Measurements from ENCODE around the gene PDZD2. TPM values are rescaled to one million over a fixed set of nuclear protein-coding genes. Genes with fewer than 3 reads are reported as not detected.

The PDZD2 gene
- total RNA-seq, 3 donors from 2014 or later (not counting 1 experiment from before 2014, with no cell fraction given): 0.50 to 1.3 (median 0.66) TPM

- no peaks in the 10 kb centered on the region for H3K4me1 ChIP-seq (ENCODE audit: control insufficient read depth, insufficient read depth, low read length)
- H3K4me3 ChIP-seq (ENCODE audit: low read length): no peak overlapping the region
- Mint-ChIP-seq H3K27me3 (ENCODE audit: low read depth in 2 of 2) (no peaks in the 10 kb centered on the region), H3K36me3 (no peaks in the 10 kb centered on the region), H3K4me3 (no peak overlapping the region), H3K9me3 (no peaks in the 10 kb centered on the region), H3K27ac (no peak overlapping the region), H3K4me1 (no peaks in the 10 kb centered on the region)
- intact Hi-C loops (cut with micrococcal nuclease): no loop called here
- no peak overlapping the region for H3K27ac ChIP-seq (ENCODE audit: low read length)
- DNase-seq (no peak), ATAC-seq (no peak)
- H3K9me3 ChIP-seq (ENCODE audit: control insufficient read depth, insufficient read depth, low read length): no peaks in the 10 kb centered on the region
- no peaks in the 10 kb centered on the region for H3K27me3 ChIP-seq (ENCODE audit: control insufficient read depth, insufficient read depth, low read length)
- TF ChIP-seq CTCF (IDR thresholded peaks at IDR 0.05): no peak
- H3K36me3 ChIP-seq (ENCODE audit: control insufficient read depth, insufficient read depth, low read length): no peaks in the 10 kb centered on the region
- WGBS (ENCODE audit: insufficient coverage): 91% methylated on average over 4 of the region's 5 CpGs
These were observed 429.0 kb downstream of the PDZD2 start for GRCh38 chr5:32067774-32068470.

GRCh38 chr5:32068561-32068960, 429.6 kb downstream of the PDZD2 start:
- Histone ChIP-seq H3K9me3 (ENCODE audit: control insufficient read depth, insufficient read depth, low read length) (no peaks in the 10 kb centered on the region), H3K36me3 (ENCODE audit: control insufficient read depth, insufficient read depth, low read length) (no peaks in the 10 kb centered on the region), H3K4me1 (ENCODE audit: control insufficient read depth, insufficient read depth, low read length) (no peaks in the 10 kb centered on the region), H3K4me3 (ENCODE audit: low read length) (no peak overlapping the region), H3K27me3 (ENCODE audit: control insufficient read depth, insufficient read depth, low read length) (no peaks in the 10 kb centered on the region), H3K27ac (ENCODE audit: low read length) (no peak overlapping the region)
- H3K4me3 Mint-ChIP-seq: no peak overlapping the region
- H3K27ac Mint-ChIP-seq: no peak overlapping the region
- no peaks in the 10 kb centered on the region for H3K4me1 Mint-ChIP-seq
- H3K36me3 Mint-ChIP-seq: no peaks in the 10 kb centered on the region
- H3K27me3 Mint-ChIP-seq (ENCODE audit: low read depth in 2 of 2): no peaks in the 10 kb centered on the region
- 62% methylated on average over 2 of the region's 2 CpGs for WGBS (ENCODE audit: insufficient coverage)
- no peaks in the 10 kb centered on the region for H3K9me3 Mint-ChIP-seq
- intact Hi-C loops (cut with micrococcal nuclease): no loop called here
- TF ChIP-seq CTCF (IDR thresholded peaks at IDR 0.05): no peak
- ATAC-seq (no peak), DNase-seq (no peak)

- H3K36me3 ChIP-seq (ENCODE audit: control insufficient read depth, insufficient read depth, low read length): no peaks in the 10 kb centered on the region
- ATAC-seq: no peak
- 97% methylated on average over 3 of the region's 3 CpGs for WGBS (ENCODE audit: insufficient coverage)
- no peaks in the 10 kb centered on the region for H3K9me3 Mint-ChIP-seq
- no peak overlapping the region for H3K4me3 ChIP-seq (ENCODE audit: low read length)
- no peak overlapping the region for H3K27ac ChIP-seq (ENCODE audit: low read length)
- H3K9me3 ChIP-seq (ENCODE audit: control insufficient read depth, insufficient read depth, low read length): no peaks in the 10 kb centered on the region
- no peak overlapping the region for H3K4me3 Mint-ChIP-seq
- no peaks in the 10 kb centered on the region for H3K27me3 ChIP-seq (ENCODE audit: control insufficient read depth, insufficient read depth, low read length)
- H3K27ac Mint-ChIP-seq: no peak overlapping the region
- no peaks in the 10 kb centered on the region for H3K36me3 Mint-ChIP-seq
- TF ChIP-seq CTCF (IDR thresholded peaks at IDR 0.05): no peak
- intact Hi-C loops (cut with micrococcal nuclease): no loop called here
- no peaks in the 10 kb centered on the region for H3K4me1 Mint-ChIP-seq
- H3K4me1 ChIP-seq (ENCODE audit: control insufficient read depth, insufficient read depth, low read length): no peaks in the 10 kb centered on the region
- DNase-seq: no peak
- no peaks in the 10 kb centered on the region for H3K27me3 Mint-ChIP-seq (ENCODE audit: low read depth in 2 of 2)
These were observed 430.5 kb downstream of the PDZD2 start for GRCh38 chr5:32069396-32069795.

Data from natural killer cell (primary cell).